GM12864 (cell line): ENCODE results near the gene RERE.

Experiments used
- DNase-seq: peaks from one replicate; pipeline ENCODE4 v3.0.0-alpha.2; 2011; ENCODE audit warnings: low read depth
- H3K4me3 ChIP-seq: 2 replicates; pipeline ENCODE4 v1.5.1; 2011; ENCODE audit warnings: mild to moderate bottlenecking, low read depth, low read length, control low read depth
- TF ChIP-seq, protein P1 (sequence below): IDR thresholded peaks from 2 replicates; pipeline ENCODE4 v1.5.1; 2011; ENCODE audit warnings: low read depth, mild to moderate bottlenecking, moderate library complexity, low read length, control low read depth, inconsistent platforms; ENCODE audit errors: missing control alignments

Gene RERE

DNA sequence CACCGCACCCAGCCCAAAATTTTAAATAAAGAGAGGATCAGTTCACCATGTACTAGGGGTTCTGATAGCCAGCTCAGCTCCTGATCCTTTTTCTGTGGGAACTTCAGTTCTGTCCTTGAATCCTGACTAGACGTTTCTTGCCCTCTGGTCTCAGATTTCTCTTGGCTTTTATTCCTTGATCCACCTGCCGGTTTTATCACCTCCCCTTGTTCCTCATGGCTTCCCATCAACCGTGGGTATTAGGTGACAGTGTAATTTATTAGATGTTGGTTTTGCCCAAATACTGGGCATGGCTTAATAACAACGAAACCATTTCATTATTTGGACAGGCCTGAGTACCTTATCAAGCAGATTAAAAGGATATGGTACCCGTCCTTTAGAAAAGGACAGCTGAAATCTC lies 477.0 kb downstream of the RERE start:
- no peak overlapping the region for H3K4me3 ChIP-seq
- no peak for DNase-seq
- TF ChIP-seq, protein P1, sequence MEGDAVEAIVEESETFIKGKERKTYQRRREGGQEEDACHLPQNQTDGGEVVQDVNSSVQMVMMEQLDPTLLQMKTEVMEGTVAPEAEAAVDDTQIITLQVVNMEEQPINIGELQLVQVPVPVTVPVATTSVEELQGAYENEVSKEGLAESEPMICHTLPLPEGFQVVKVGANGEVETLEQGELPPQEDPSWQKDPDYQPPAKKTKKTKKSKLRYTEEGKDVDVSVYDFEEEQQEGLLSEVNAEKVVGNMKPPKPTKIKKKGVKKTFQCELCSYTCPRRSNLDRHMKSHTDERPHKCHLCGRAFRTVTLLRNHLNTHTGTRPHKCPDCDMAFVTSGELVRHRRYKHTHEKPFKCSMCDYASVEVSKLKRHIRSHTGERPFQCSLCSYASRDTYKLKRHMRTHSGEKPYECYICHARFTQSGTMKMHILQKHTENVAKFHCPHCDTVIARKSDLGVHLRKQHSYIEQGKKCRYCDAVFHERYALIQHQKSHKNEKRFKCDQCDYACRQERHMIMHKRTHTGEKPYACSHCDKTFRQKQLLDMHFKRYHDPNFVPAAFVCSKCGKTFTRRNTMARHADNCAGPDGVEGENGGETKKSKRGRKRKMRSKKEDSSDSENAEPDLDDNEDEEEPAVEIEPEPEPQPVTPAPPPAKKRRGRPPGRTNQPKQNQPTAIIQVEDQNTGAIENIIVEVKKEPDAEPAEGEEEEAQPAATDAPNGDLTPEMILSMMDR: no peak

DNA sequence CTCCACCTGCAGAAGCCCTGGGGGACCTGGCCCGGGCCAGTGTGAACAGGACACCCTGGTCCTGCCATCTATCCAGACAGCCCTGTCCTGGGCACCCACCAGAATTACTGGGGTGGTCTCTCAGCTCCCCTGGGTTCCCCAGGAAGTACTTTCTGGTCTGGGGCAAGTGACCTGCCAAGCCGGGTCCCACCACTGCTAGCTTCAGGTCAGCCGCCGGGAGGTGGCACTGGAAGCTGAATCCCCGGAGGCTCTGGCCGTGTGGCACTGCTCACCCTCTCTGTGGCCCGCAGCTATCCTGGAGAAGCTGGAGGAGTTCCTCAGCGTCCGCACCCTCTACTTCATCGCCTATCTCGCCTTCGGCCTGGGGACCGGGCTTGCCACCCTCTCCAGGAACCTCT lies 478.2 kb downstream of the RERE start:
- H3K4me3 ChIP-seq: no peak overlapping the region
- TF ChIP-seq, protein P1: no peak
- DNase-seq: no peak

DNA sequence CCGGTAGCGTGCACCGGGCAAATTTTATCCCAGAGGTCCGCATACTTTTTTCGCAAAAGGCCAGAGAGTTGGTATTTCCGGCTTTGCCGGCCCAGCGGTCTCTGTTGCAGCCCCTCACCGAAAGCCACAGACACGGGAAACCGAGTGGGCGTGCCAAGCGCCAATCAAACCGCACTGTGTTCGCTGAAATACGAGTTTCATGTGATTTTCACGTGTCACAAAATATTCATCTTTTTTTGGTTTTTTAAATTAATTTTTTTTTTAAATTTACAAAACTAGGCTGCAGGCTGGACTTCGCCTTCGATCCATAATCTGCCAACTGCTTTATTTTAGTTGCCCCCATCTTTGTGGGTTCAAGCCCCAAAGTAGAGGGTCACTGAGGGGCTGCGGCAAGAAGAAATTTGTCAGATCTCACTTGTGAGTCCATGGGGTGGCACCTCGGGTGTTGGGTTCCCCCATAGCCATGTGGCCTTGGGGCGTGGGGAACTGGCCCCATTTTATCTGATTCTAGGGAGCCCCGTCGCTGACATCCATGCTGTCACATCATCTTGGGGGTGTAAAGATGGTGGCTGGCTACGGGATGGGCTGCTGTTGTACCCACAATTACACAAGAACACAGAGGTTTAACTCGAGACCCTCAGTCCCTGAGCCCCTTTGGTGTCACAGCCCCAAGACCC lies 478.8 kb downstream of the RERE start:
- no peak overlapping the region for H3K4me3 ChIP-seq
- TF ChIP-seq, protein P1: no peak
- DNase-seq: no peak

- DNase-seq: no peak
- H3K4me3 ChIP-seq: no peak overlapping the region
- TF ChIP-seq, protein P1: no peak
Observed at GRCh38 chr1:8337776-8338525, 479.5 kb downstream of the RERE start.

DNA sequence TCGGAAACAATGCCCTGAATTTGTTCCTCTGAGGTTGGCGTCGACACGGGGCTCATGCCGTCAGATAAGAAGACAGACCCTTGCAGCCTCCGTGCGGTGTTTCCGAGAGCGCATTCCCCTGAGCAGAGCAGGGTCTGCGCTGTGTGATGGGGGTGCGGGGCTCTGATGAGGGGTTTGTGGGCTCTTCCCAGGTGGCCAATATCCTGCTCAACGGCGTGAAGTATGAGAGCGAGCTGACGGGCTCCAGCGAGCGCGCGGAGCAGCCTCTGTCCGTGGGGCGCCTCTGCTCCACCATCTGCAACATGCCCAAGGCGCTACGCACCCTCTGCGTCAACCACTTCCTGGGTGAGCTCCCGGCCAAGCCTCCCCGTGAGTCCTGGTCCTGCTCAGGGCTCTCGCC lies 482.2 kb downstream of the RERE start:
- no peak for DNase-seq
- H3K4me3 ChIP-seq: no peak overlapping the region
- TF ChIP-seq, protein P1: no peak

DNA sequence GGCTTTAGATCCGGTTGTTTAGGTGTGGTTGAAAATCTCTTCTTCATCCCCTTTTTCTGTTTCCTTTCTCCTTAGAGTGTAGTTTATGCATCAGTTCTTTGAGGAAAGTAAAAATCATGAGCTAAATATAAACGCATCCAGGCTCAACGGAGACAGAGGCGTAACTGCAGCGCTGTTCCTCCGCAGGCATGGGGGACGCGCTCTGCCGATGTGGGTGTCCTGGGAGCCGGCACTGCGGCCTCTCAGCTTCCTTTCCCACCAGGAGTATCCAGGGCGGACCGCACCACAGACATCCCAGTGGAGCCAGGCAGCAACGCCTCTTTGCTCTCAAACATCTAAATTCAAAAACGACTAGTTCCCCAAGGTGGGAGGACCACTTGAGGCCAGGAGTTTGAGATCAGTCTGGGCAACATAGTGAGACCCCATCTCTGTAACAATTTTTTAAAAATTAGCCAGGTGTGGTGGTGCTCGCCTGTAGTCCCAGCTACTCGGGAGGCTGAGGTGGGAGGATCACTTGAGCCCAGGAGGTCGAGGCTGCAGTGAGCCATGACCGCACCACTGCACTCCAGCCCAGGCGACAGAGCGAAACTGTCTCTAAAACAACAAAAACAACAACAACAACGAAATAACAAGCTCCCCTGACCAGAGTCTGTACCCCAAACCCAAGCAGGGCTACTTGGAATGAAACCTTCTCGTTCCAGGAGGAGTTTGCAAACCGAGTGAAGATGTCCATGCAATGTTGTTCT lies 483.2 kb downstream of the RERE start:
- DNase-seq: no peak
- TF ChIP-seq, protein P1: no peak
- H3K4me3 ChIP-seq: no peak overlapping the region
